Stimulated activated CD8-positive, alpha-beta memory T cell treated with anti-CD3 and anti-CD28 coated beads, Interleukin-12 subunit alpha, Interleukin-12 subunit beta, amount 100 ng/mL, for 4 hours (primary cell): ENCODE measurements around the gene B4GALT6.

Experiments
- DNase-seq: peaks from one replicate; pipeline ENCODE4 v3.0.0-alpha.2; 2020; ENCODE audit warnings: low read depth

Gene B4GALT6

DNA sequence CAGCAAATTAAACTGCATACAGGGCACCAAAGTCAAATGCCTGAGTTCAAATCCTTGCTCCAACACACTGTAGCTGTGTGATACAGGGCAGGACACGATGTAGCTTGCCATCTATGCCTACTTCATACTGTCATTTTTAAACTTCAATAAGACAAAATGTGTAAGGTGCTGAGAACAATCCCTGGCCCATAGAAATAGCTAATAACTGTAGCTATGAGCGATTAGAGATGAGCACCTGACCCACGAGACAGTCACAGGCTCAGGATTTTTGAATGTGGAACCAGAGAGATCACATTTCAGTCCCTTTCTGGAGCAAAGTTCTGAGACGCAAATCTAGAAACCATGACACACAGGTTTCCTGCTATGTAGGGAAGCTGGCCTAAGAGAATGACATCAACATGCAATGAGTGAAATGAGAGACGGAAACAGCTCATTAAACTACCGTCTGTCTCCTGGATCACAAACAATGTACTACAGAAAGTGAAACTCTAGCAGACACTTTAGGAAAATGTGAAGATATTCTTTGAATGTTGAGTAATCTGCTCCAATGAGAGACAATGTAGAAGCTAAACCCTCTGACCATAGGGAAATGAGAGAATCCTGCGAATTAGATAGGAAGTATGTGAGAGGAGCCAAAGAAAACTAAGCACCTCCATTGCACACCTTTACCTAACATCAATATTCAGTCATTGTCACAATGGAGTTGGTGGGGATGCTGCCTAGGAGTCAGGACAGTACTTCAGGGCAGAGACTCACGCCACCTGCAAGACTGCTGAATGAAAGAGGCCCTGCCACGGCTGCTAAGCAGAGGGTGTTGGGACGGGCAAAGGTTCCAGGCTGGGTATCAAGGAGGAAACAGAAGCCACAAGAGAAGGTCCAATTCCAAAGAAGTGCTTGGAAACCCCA, 25.5 kb downstream of the B4GALT6 start:
- no peak for DNase-seq

DNA sequence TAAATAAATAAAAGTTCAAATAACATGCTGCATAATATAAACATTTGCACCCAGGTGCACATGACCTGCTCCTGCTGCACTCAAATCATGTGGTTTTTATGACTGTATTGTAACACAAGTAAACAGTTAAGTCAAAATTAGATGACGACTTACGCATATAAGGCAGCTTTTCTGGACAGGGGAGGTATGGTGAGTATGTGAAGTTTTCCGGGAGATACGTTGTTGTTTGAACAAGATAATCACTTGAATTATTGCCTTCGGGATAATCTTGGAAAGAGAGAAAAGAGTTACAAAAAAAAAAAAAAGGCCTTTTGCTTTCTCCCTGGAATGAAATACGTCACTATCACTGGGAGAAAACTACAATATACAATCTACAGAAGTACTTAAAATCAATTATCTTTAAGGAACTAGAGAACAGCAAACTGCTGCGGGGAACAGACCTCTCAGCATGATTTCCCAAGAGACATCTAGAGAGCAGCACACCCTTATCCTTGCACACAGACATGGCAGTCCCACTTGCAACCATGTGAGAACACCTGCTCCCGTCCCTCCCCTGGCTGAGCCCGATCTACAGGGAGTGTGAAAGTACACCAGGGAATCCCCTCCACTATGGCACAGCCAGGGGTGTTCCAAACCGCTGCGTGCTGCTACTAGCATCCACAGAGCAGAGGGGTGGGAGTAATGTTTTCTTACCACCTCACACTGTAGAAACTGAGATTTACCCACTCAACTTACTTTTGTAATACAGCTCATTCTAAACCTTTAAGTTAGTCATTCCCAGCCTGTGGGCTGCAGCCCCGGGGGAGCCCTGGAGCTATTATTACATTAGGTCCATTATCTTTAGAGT, 26.3 kb downstream of the B4GALT6 start:
- DNase-seq = no peak

DNA sequence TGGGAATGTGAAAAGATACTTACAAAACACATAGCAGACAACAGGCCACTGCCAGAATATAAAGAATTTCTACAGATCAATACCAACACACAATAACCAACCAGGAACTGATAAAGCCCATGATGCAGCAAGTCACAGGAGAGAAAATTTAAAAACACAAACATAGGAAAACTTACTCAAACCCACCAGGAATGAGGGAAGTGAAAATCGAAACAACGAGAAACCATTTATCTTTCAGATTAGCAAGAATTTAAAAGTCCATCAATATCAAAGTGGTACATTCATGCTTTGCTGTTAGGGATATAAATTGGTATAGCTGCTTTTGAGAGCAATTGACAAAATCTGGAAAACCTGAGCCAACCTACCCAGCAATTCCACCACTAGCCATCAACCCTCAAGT, 27.6 kb downstream of the B4GALT6 start:
- DNase-seq = no peak

DNA sequence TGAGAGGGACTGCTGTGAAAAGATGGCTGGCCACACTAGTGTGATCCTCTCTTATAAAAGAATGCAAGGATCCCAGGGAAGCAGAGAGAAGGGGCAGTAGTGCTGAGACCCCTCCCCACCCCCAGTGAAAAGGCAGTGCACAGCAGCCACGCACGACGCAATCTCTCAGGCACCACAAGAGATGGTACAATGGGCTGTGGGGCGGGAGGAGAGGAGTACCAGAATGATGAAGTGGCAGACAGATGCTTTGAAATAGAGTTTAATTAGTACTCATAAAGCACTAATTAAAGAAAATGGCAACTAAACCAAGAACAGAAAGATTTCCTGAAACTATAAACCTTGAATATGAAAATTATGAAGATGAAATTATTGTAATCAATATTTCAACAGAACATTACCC, 29.0 kb downstream of the B4GALT6 start:
- no peak for DNase-seq

DNA sequence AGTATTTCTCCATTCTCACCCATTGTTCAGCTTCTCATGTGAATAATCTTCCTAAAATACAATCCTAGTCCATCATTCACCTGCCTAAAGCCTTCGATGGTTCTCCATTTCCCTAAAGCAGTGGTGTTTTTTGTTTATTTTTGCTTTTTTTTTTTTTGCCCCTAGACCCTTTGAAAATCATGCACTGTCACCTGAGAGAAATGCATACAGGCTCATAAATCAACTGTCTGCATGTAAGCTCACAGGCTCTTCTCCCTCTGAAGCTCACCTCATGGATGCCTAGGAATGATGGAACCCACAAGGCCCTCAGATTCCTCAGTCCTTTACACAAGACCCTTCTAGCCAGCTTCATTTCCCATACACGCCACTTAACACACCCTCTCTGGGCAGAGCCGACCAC, 31.5 kb downstream of the B4GALT6 start:
- DNase-seq = no peak

DNA sequence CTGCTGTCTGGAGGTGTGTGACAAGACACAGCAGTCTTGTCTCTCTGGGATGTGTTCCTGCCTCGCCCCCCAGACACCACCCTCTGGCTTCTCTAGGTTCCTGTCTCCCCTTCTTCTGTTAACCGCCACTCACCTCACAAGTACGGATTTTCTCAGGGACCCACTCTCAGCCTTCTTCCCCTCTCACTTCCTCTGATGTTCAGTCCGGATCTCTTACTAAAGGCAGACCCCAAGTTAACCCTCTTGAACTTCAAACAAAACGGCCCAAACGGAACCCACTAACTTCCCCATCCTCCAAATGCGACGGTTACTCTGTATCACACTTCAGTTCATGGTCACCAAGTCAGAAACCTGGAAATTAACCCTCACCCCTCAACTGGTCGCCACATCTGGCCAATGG, 32.0 kb downstream of the B4GALT6 start:
- DNase-seq = no peak

DNA sequence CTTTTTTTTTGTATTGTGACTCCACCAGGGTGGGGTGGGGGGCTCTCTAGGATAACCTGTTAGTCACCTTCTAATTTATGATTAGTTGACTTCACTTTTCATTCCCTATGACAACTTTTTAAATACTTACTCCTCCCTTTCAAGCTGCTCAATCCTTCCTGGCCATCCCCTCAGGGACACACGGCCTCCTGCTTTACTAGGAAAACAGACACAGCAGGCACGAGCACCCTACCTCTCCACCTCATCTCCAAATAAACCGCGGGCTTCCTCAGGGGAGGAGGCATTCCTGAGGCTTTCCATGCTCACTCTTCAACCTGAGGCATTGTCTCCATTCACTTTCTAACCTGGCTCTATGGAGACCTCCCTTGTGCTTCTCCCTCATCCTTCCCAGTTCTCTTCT, 33.0 kb downstream of the B4GALT6 start:
- DNase-seq = no peak

DNA sequence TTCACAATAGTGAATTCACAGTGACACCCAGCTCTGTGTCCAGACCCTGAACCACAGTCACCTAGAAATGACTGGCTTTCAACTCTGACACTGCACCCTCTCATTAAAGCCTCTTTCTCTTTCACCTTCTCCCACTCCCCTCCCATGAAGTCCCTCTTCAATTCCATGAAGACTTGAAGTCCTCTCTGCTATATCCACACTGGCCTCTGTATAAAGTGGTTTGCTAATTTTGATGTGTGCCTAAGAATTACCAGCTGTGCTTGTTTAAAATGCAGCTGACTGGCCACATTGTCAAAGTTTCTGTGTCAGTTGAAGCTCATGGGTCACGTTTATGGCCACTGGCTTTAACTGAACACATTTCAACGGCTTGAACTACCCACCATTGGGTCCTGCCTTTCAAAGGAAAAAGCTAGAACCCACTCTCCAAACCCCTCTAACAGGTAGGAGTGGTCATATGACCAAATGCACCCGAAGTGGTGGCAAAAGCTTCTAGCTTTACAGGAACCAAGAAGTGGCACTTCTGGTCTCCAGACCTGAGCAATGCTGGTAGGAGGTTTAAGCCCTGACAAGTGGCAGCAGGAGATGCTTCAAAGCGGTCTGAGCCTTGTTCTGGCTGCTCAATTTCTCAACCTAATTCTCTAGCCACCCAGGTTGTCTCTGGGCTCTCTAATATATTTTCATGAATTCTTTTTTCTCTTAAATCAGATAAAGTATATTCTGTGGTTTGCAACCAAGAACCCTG, 34.2 kb downstream of the B4GALT6 start:
- no peak for DNase-seq

DNA sequence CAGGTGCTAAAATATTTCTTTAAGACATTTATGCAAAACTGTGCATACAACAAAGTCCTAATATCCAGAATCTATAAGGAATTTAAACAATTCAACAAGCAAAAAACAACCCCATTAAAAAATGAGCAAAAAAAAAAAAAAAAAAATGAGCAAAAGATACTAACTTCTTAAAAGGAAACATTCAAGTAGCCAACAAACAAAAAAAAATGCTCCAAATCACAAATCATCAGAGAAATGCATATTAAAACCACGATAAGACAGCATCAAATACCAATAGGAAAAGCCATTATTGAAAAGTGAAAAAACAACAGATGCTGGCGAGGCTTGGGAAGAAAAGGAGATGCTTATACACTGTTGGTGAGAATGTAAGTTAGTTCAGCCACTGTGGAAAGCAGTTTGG, 34.9 kb downstream of the B4GALT6 start:
- no peak for DNase-seq

DNA sequence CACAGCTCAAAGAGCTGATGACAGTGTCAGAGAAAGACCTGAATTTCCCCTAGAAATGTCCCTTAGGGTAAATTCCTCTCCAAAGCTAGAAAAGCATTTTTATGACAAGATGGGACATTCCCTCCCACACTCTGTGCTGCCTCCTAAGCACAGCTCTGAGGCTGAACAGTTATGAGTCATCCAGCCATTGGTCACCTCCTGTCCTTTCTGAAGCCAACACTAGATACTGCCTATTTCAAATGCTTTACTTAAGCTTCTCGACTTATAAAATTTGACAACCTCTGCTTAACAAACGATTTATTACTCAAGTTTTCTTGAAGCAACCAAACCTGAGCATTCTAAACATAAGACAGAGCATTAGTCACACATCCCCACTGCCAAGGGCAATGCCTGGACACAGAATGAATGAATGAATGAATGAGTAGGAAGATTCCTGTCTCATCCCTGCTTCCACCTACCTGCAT, 35.4 kb downstream of the B4GALT6 start:
- no peak for DNase-seq

DNA sequence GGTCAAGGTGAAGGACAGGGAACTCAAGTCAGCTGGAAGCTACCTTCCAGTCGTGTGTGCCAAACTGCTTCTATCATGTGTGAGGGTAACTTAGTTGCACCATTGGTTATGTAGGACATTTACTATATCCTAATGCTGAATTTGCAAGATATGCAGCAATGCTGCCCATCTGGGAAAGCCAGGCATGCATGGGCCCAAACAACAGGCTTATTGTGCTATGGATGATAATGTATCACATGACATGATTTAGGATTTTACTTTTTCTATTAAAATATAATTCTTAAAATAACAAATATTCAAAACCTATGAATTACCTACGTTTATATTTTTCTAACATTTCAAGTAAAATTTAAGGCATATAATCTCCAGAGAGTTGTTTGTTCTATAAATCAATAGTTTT, 35.9 kb downstream of the B4GALT6 start:
- no peak for DNase-seq

DNA sequence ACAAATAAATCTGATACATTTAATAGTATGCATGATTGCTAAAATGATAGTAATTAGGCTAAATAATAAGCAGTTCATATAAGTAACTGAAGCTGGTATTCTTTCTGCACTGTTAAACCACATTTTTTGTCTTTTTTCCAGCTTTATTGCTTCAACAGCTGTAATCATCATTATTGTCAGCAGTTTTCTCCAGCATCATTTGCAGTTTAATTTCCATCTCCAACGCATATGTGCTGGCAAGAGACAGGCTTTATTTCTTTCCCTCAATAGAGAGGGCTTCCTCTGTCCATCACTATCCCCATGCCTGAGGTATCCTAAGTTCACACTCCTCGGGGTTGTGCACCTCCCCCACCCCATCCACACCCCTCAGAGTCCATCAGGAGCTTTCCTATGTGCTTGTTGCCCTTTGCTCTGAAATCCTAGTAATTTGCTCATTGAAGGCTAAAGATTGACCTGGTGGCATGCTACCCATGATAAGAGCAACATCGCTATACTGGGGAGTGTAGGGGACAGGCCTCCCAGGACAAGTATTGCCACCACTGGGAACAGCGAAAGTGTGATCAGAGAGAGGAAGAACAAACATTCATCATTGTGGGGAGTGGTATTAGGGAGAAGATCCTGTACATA, 37.1 kb downstream of the B4GALT6 start:
- DNase-seq = no peak

DNA sequence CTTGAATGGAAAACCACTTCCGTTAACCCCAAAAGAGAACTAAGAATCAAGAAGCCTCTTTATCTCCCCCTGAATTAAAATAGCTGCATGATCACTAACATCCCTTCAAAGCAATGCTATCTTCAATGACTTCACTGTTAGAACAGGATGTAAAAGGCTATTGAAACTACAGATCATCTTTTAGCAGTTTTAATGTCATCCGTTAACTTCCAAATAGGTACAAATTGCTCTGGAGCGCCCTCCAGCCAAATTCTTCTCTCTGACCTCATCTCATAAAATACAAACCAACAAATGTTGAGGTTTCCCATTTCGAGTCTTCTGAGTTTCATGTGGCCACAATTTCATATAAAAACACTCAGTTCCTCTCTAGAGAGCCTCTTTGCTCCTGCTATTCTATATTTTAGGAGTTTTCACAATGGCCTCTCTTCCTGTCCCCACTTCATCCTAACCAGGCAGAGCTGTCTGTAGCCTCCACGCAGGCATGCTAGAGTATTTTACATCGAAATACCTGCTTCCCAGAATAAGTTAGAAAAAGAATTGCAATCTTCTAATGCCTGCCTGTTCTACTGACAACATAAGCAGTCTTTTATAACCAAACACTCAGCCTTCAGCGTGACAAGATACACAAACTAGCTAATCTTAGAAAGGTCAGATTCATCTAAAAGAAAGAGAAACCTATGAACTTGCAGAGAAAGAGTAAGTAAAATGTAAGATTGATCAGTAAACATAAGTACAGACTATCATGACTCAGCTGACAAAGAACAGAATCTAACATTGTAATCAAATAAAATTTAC, 37.9 kb downstream of the B4GALT6 start:
- no peak for DNase-seq

DNA sequence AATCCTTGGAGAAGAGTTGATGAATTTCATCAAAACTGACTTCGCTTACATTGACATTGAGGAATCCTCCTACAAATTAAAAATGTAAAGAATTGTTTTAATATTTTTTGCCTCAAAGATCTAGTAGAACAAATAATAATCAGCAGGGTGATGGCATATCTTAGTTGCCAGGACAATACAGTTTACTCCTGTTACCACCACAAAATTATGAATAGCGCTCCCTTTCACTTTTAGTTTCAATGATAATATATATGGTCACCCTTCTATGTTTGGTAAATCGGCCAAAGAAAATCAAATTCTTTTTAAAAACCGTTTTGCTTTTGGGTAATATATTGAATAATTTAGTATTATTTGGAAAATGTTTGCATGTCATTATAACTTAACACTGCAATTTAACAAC, 39.0 kb downstream of the B4GALT6 start:
- DNase-seq = no peak

DNA sequence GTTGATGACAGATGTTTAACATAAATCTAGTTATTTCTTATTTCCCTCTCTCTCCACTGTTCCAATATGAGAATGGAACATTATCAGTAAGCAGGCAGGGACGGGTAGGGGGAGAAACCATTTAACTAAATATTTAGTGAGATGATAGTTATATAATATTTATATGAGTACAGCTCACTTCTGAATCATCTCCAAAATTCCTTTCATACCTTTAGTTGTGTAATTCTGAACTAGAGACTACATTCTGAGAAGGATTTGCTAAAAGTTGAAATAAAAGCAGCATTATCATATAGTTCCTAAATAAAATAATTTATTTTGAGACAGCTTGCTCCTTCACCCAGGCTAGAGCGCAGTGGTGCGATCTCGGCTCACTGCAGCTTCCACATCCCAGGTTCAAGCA, 41.4 kb downstream of the B4GALT6 start:
- no peak for DNase-seq

DNA sequence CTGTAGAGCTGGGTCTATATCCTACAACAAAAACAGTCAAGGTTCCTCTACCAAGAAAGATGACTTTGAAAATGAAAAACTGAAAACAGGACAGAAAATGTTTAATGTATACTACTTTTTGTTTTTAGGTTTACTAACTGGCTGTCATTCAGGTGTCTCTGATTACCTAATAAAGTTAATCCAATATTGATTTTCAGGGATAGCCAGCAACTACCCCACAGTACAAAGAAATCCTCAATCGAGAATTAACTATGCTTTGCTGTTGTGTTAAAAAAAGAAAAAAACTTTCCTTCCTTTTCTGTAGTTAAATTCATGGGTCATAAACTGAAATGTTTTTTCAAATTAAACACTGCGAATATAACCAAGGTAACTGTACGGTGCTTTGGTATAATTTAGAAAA, 46.9 kb downstream of the B4GALT6 start:
- no peak for DNase-seq

DNA sequence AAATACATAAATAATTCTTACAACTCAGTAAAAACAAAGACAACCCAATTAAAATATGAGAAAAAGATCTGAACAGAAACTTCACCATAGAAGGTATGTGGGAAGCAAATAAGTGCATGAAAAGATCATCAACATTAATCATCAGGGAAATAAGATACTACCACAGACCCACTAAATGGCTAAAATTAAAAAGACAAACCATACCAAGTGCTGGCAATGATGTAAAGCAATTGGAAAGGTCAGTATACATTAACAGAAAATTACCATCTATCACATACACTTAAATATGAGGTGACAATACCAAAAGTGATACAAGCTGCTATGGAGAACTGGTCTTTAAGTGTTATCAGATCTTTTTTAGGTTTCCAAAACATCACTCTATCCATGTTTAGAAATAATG, 48.0 kb downstream of the B4GALT6 start:
- DNase-seq = no peak

DNA sequence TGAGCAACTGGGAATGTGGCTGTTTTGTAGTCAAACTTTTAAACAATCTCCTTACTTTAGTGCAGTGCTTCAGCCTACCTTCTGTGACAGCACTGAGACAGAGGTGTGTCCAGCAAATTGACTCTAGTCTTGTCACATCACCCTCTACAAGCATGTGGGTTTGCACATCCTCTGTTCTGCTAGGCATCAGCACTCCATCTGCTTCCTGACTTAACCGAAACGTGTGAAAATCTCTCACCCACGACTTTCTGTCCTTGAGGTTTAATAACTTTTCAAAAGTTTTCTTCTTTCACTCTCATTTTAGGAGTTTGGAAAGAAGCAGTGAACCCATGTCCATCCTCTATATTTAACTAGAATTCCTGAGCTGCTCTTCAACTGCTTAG, 50.1 kb downstream of the B4GALT6 start:
- no peak for DNase-seq

DNA sequence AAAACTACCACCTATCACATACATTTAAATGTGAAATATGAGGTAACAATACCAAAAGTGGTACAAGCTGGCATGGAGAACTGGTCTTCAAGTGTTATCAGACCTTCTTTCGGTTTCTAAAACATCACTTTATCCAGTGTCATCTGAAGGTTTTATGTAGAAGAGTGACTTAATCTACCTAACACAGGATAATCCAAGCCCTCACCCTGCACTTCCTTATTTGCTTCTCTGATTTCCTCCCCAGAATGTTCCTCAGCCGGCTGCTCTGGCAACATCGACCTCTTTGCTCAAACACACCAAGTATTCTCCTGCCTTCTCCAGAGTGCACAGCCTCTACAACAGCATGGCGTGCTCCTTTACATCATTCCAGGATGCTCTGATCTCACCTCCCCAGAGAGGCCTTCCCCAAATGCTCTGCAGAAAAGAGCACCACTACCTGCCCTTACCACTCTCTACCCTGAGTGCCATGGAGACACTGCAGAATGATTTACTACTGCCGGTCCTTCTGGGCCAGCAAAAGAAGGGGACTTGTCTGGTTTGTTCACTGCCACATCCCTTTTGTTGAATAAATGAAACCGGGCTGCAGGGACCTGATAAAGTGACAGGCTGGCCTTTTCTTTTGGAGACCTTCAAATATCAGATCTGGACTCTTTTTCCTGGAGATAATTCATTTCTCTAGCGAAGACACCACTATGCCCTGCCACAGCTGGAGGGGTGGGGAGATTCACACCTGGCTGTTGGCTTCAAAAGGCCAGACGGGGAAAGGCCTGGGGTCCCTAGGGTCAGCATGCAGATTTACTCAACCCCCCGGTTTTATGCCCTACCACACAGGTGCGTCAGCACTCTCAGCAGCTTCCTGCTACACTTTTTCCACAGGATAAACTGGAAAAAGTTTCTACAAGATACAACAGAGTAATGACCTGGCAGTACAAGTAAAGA, 50.7 kb downstream of the B4GALT6 start:
- DNase-seq = no peak

DNA sequence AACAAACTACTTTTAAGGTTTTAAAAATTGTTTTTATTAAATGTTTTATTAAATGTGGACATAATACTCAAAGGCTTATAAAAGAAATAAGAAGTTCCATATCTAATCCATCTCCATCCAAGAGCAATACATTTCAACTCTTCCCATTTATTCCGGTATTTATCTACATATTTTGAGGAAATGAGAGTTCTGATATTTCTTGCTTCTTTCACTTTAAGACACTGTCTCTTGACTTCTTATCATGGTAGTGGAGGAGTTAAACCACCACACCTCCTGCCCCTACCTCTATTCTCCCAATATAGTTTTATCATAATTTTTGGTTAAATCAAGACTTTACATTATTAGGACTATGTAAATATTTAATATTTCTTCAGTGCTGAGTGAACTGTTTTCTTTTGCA, 52.0 kb downstream of the B4GALT6 start:
- DNase-seq = no peak
